Measurements from ENCODE around the gene GGA2.

Gene GGA2

DNA sequence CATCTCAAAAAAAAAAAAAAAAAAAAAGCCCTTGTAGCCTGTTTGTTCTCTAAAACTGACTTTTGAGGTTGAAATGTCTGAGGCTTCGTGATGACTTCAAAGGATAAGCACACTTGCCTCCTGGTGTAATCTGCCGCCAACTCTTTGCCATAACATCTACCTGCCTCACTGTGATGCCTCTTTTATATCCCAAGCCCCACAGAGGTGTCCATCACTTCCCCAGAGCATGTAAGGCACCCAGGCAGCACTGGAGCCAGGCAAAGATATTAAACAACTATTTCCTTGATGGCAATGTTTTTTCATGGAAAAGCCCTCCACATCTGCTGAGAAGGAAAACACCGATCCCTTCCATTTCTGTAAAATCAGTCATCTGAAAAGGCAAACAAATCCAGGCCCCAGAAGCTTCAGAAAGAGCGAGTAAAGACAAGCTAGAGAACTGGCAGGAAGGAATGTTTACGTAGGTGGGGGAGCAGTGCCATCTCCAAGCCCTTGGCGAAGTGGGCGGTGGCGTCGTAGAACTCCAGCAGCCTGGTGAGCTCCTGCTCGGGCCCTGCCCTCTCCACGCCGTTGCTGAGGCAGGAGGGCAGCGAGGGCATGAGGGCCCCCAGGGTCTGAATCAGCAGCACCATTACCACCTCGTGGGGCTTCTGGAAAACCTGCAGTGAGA is 85.9 kb downstream of the GGA2 start:
- TF ChIP-seq RAD21 (IDR thresholded peaks at IDR 0.05; ENCODE audit: low read depth): no peak
- TF ChIP-seq, protein P1, sequence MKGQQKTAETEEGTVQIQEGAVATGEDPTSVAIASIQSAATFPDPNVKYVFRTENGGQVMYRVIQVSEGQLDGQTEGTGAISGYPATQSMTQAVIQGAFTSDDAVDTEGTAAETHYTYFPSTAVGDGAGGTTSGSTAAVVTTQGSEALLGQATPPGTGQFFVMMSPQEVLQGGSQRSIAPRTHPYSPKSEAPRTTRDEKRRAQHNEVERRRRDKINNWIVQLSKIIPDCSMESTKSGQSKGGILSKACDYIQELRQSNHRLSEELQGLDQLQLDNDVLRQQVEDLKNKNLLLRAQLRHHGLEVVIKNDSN (IDR thresholded peaks at IDR 0.05): no peak
- TF ChIP-seq, protein P2, sequence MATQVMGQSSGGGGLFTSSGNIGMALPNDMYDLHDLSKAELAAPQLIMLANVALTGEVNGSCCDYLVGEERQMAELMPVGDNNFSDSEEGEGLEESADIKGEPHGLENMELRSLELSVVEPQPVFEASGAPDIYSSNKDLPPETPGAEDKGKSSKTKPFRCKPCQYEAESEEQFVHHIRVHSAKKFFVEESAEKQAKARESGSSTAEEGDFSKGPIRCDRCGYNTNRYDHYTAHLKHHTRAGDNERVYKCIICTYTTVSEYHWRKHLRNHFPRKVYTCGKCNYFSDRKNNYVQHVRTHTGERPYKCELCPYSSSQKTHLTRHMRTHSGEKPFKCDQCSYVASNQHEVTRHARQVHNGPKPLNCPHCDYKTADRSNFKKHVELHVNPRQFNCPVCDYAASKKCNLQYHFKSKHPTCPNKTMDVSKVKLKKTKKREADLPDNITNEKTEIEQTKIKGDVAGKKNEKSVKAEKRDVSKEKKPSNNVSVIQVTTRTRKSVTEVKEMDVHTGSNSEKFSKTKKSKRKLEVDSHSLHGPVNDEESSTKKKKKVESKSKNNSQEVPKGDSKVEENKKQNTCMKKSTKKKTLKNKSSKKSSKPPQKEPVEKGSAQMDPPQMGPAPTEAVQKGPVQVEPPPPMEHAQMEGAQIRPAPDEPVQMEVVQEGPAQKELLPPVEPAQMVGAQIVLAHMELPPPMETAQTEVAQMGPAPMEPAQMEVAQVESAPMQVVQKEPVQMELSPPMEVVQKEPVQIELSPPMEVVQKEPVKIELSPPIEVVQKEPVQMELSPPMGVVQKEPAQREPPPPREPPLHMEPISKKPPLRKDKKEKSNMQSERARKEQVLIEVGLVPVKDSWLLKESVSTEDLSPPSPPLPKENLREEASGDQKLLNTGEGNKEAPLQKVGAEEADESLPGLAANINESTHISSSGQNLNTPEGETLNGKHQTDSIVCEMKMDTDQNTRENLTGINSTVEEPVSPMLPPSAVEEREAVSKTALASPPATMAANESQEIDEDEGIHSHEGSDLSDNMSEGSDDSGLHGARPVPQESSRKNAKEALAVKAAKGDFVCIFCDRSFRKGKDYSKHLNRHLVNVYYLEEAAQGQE (IDR thresholded peaks at IDR 0.05; ENCODE audit: low read depth): no peak
- no peak for TF ChIP-seq EP300 (IDR thresholded peaks at IDR 0.05; ENCODE audit: borderline replicate concordance)
- TF ChIP-seq TEAD4 (IDR thresholded peaks at IDR 0.05): no peak
- TF ChIP-seq NFIC (IDR thresholded peaks at IDR 0.05): no peak
- no peak for TF ChIP-seq TCF12 (IDR thresholded peaks at IDR 0.05; ENCODE audit: low read depth)

DNA sequence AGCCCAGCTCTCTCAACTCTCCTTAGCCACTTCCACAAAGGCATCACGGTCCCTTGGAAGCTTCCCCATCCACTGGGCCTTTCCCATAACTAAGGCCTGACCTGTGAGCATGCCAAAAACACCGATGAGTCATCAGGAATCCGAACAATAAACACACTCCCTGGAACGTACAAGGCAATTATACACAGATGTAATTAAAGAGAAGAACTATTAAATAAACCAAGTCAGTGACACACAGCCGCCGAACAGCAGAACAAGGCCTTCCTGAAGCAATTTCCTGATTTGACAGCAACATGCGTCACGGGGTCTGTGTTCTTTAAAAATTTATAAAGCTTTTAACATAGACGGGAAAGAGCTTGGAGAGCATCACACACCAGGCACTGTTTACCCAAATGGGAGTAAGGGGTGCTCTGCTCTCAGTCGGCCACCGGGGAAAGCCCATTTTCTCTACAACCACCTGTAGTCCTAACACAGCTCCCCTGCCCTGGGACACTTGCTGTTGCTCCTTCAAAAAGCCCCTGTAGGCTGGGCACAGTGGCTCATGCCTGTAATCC is 86.7 kb downstream of the GGA2 start:
- TF ChIP-seq EP300 (IDR thresholded peaks at IDR 0.05; ENCODE audit: borderline replicate concordance): no peak
- no peak for TF ChIP-seq YY1 (IDR thresholded peaks at IDR 0.05; ENCODE audit: low read depth)
- TF ChIP-seq, protein P1 (IDR thresholded peaks at IDR 0.05): no peak
- peak; percentile 69 for TF ChIP-seq NFIC (IDR thresholded peaks at IDR 0.05)
- no peak for TF ChIP-seq EGR1 (IDR thresholded peaks at IDR 0.05)
- TF ChIP-seq, protein P2 (IDR thresholded peaks at IDR 0.05; ENCODE audit: low read depth): no peak
- peak; percentile 71 for TF ChIP-seq TEAD4 (IDR thresholded peaks at IDR 0.05)
- no peak for TF ChIP-seq RAD21 (IDR thresholded peaks at IDR 0.05; ENCODE audit: low read depth)

DNA sequence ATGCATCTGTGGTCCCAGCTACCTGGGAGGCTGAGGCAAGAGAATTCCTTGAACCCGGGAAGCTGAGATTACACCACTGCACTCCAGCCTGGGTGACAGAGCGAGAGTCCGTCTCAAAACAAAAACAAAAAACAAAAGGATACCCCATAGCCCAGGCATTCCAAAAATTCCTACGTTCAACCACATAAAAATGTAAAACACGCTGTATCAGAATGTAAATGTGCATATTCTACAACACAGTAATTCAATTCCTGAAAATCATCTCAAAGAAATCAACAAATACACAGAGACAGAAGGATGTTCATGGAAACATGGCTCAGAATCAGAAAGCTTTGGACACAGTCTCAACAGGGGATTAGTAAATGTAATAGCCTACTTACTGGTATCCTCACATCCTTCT is 90.3 kb downstream of the GGA2 start:
- TF ChIP-seq EGR1 (IDR thresholded peaks at IDR 0.05): no peak
- TF ChIP-seq YY1 (IDR thresholded peaks at IDR 0.05; ENCODE audit: low read depth): no peak
- no peak for TF ChIP-seq TCF12 (IDR thresholded peaks at IDR 0.05; ENCODE audit: low read depth)
- TF ChIP-seq TEAD4 (IDR thresholded peaks at IDR 0.05): no peak
- TF ChIP-seq ZBTB7A (IDR thresholded peaks at IDR 0.05; ENCODE audit: low read depth): no peak
- TF ChIP-seq NFIC (IDR thresholded peaks at IDR 0.05): no peak
- TF ChIP-seq, protein P3, sequence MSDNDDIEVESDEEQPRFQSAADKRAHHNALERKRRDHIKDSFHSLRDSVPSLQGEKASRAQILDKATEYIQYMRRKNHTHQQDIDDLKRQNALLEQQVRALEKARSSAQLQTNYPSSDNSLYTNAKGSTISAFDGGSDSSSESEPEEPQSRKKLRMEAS (IDR thresholded peaks at IDR 0.05): no peak
- TF ChIP-seq EP300 (IDR thresholded peaks at IDR 0.05; ENCODE audit: borderline replicate concordance): no peak
- TF ChIP-seq FOXM1 (IDR thresholded peaks at IDR 0.05; ENCODE audit: borderline replicate concordance, low read depth): no peak
- TF ChIP-seq, protein P1 (IDR thresholded peaks at IDR 0.05): no peak
- no peak for TF ChIP-seq RAD21 (IDR thresholded peaks at IDR 0.05; ENCODE audit: low read depth)

DNA sequence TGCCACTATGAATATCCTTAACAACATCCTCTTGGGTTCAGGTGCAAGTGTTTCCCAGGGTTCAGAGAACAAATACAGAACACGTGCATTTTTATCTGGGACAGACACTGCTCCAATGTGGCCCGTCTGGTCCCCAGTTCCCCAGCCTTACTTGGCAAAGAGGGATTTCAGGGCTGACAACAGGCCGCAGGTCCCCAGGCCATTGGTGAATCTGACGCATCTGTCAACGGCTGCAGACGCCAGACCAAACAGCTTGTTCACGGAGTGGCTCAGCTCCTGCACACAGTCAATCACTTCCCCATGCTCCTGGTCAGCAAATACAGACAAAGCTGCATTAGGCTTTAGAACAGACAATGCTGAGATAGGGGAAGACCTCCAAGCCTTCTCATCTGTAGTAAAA is 93.5 kb downstream of the GGA2 start:
- TF ChIP-seq CREB1 (IDR thresholded peaks at IDR 0.05; ENCODE audit: low read depth) (no peak), EGR1 (IDR thresholded peaks at IDR 0.05) (no peak), TCF12 (IDR thresholded peaks at IDR 0.05; ENCODE audit: low read depth) (no peak), RAD21 (IDR thresholded peaks at IDR 0.05; ENCODE audit: low read depth) (no peak), TAF1 (IDR thresholded peaks at IDR 0.05; ENCODE audit: low read depth) (no peak), CEBPB (IDR thresholded peaks at IDR 0.05) (no peak), EP300 (IDR thresholded peaks at IDR 0.05; ENCODE audit: borderline replicate concordance) (no peak), NFIC (IDR thresholded peaks at IDR 0.05) (no peak), YY1 (IDR thresholded peaks at IDR 0.05; ENCODE audit: low read depth) (no peak), TEAD4 (IDR thresholded peaks at IDR 0.05) (no peak), FOXM1 (IDR thresholded peaks at IDR 0.05; ENCODE audit: borderline replicate concordance, low read depth) (no peak), ZBTB7A (IDR thresholded peaks at IDR 0.05; ENCODE audit: low read depth) (no peak)
- TF ChIP-seq, protein P3 (IDR thresholded peaks at IDR 0.05): no peak
- TF ChIP-seq, protein P2 (IDR thresholded peaks at IDR 0.05; ENCODE audit: low read depth): no peak
- TF ChIP-seq, protein P1 (IDR thresholded peaks at IDR 0.05): no peak
